Measurements from ENCODE around the gene DLX5.

DLX5 gene

DNA sequence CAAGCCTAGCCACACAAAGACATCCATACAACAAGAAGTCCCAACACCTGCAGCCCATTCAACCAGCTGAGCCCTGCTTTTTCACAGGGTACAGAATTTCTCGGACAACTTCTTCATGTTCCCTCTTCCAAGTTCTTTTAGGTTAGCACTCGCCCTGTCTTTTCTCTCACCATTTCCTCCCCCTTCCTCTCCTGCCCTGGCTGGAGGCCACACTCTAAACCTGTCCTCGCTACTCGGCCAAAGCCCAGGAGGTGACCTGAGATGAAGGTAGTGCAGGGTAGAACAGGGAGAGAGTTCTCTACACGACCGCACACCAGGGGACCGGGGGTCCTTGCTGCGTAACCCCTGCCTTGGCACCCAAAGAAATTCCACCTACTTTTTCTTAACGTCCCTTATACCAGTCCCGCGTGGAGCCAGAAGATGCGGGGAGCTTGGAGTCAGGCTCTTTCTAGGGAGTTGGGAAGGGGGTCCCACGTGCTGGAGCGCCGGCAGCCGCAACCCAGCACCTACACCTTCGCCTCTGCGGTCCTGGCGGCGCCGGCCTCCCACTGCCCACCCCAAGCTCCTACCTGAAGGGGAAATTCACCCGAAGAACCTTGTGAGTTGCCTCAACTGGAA, 35.3 kb downstream of the DLX5 start:
- Mint-ChIP-seq H3K27me3 (peaks cover 72% of the 10 kb centered on the region), H3K27ac (no peak overlapping the region), H3K4me1 (no peaks in the 10 kb centered on the region), H3K4me3 (no peak overlapping the region), H3K9me3 (no peaks in the 10 kb centered on the region), H3K36me3 (no peaks in the 10 kb centered on the region)

GRCh38 chr7:96987719-96988118, 36.9 kb downstream of the DLX5 start:
- Mint-ChIP-seq H3K27me3 (peaks cover 69% of the 10 kb centered on the region), H3K27ac (no peak overlapping the region), H3K4me3 (no peak overlapping the region), H3K4me1 (no peaks in the 10 kb centered on the region), H3K9me3 (no peaks in the 10 kb centered on the region), H3K36me3 (no peaks in the 10 kb centered on the region)

- Mint-ChIP-seq H3K9me3 (no peaks in the 10 kb centered on the region), H3K4me1 (no peaks in the 10 kb centered on the region), H3K27me3 (peaks cover 65% of the 10 kb centered on the region), H3K4me3 (no peak overlapping the region), H3K27ac (no peak overlapping the region), H3K36me3 (no peaks in the 10 kb centered on the region)
Observed at GRCh38 chr7:96986901-96987300, 37.7 kb downstream of the DLX5 start.

DNA sequence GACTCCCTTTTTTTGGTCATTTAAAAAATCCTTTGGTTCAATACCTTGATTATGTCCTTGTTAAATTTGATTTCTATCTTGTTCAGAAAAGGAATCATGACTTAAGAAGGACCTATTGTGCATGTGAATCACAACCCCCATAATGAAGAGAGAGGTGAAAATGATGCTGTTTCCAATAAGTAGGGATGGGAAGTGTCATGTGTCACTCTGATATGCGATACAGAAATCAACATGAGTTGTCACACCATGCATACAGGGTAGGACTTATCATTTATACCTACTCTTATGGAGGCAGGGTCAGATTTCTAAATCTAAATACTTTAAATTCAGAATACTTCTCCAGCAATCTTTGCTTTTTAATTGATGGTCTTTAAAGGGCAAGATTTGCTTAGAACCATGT, 38.6 kb downstream of the DLX5 start:
- Mint-ChIP-seq H3K9me3 (no peaks in the 10 kb centered on the region), H3K36me3 (no peaks in the 10 kb centered on the region), H3K4me1 (no peaks in the 10 kb centered on the region), H3K4me3 (no peak overlapping the region), H3K27ac (no peak overlapping the region), H3K27me3 (peaks cover 64% of the 10 kb centered on the region)

GRCh38 chr7:96982586-96982985, 42.0 kb downstream of the DLX5 start:
- Mint-ChIP-seq H3K9me3 (no peaks in the 10 kb centered on the region), H3K4me3 (no peak overlapping the region), H3K27me3 (peaks cover 41% of the 10 kb centered on the region), H3K27ac (no peak overlapping the region), H3K36me3 (no peaks in the 10 kb centered on the region), H3K4me1 (no peaks in the 10 kb centered on the region)

DNA sequence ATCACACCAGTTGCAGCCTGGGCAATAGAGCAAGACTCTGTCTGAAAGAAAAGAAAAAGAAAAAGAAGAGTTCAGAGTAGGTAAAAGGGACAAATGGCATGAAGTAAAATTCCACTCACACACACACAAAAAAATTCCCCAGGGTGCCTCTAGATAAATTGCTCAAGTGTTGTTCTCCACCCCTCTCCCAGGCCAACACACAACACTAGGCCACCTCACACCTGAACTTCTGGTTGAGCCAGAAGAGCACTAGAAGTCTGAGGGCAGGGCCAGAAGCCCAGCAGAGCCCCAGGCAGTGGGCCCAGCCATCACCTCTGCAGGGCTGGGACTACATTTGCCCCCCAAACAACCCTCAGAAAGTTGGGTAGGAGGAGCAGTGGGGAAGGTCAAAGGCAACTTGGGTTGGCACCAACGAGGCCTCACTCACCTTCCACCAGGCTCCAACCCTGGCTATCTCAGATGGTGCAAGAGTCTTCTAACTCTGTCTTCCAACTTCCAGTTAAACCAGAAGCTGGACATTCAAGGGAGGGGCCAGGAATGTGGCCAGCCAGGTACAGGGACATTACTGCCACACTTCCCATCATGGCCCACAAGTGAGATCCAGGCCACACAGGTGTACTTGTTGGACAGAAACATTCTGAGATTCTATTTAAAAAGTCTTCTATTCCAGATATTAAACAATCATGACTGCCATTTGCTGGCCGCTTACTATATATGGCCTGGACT, 44.9 kb downstream of the DLX5 start:
- Mint-ChIP-seq H3K4me1 (no peaks in the 10 kb centered on the region), H3K27me3 (peaks cover 29% of the 10 kb centered on the region), H3K9me3 (no peaks in the 10 kb centered on the region), H3K27ac (no peak overlapping the region), H3K36me3 (no peaks in the 10 kb centered on the region), H3K4me3 (no peak overlapping the region)

DNA sequence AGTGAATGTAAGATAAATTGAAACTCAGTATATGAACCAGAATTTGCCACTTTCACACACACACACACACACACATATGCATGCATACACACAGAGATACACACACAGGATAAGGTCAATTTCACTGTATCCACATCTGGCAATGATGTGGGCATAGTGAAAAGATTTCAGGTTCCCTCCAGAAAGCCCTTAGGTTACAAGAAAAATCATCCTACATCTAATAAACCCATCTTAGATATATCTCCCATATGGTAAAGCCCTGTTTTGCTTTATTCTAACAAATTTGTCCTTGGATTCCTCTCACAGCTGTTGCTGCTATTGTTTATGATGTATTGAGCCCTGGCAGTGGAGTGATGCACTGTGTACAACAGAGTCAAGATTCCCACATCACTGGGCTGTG, 47.2 kb downstream of the DLX5 start:
- Mint-ChIP-seq H3K9me3 (no peaks in the 10 kb centered on the region), H3K4me1 (no peaks in the 10 kb centered on the region), H3K36me3 (no peaks in the 10 kb centered on the region), H3K27me3 (peaks cover 19% of the 10 kb centered on the region), H3K27ac (no peak overlapping the region), H3K4me3 (no peak overlapping the region)

GRCh38 chr7:96976106-96976505, 48.5 kb downstream of the DLX5 start:
- H3K27me3 Mint-ChIP-seq: peaks cover 21% of the 10 kb centered on the region
- no peak overlapping the region for H3K4me3 Mint-ChIP-seq
- no peak overlapping the region for H3K27ac Mint-ChIP-seq
- H3K4me1 Mint-ChIP-seq: no peaks in the 10 kb centered on the region
- H3K36me3 Mint-ChIP-seq: no peaks in the 10 kb centered on the region
- no peaks in the 10 kb centered on the region for H3K9me3 Mint-ChIP-seq

- H3K9me3 Mint-ChIP-seq: no peaks in the 10 kb centered on the region
- no peak overlapping the region for H3K27ac Mint-ChIP-seq
- no peak overlapping the region for H3K4me3 Mint-ChIP-seq
- no peaks in the 10 kb centered on the region for H3K36me3 Mint-ChIP-seq
- H3K27me3 Mint-ChIP-seq: peaks cover 21% of the 10 kb centered on the region
- no peaks in the 10 kb centered on the region for H3K4me1 Mint-ChIP-seq
Observed at GRCh38 chr7:96973986-96974385, 50.6 kb downstream of the DLX5 start.

DNA sequence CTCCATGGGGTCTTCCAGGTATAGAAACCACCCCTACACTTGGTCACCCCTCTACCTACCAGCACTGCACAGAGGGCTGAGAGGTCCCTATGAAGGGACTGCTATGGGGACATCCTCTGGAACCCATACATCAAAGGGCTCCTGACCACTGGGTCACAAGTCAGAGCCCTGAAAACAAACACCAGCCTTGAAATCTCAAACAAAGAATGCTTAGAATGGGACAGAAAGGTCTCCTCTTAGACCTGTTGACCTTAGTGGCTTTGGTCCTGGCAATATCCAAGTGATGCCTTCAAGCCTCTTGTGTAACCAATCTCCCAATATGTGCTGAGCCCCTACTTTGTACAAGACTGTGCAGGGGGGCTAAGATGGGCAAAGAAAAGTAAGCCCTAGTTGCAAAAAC, 53.9 kb downstream of the DLX5 start:
- peaks cover 29% of the 10 kb centered on the region for H3K27me3 Mint-ChIP-seq
- no peaks in the 10 kb centered on the region for H3K9me3 Mint-ChIP-seq
- no peaks in the 10 kb centered on the region for H3K4me1 Mint-ChIP-seq
- no peaks in the 10 kb centered on the region for H3K36me3 Mint-ChIP-seq
- no peak overlapping the region for H3K4me3 Mint-ChIP-seq
- H3K27ac Mint-ChIP-seq: no peak overlapping the region

All from activated naive CD4-positive, alpha-beta T cell treated with anti-CD3 and anti-CD28 coated beads, Interleukin-2, amount 50 U/mL, for 24 hours (primary cell).